ENCODE results near the gene TKFC. TPM values are rescaled to one million over a fixed set of nuclear protein-coding genes. Genes with fewer than 3 reads are reported as not detected.
"Not testable (repeated sequence)": the region's sequence is repeated elsewhere in the genome, so short reads cannot be mapped to it uniquely, and the experiment has no call there.

TKFC gene
- total RNA-seq, 1 donor from 2014 or later: 7.3 TPM

GRCh38 chr11:61380884-61381283 is 47.9 kb downstream of the TKFC start:
- Histone ChIP-seq H3K27ac (no peak overlapping the region), H3K27me3 (no peaks in the 10 kb centered on the region), H3K4me1 (peaks cover 0 to 17% of the 10 kb centered on the region in 2 donors), H3K4me3 (no peak overlapping the region), H3K36me3 (no peaks in the 10 kb centered on the region), H3K9me3 (no peaks in the 10 kb centered on the region)
- intact Hi-C loops (cut with DNase I): no loop called here
- no peak for DNase-seq (ENCODE audit: low spot score in 2 of 2)
- TF ChIP-seq, protein P1, sequence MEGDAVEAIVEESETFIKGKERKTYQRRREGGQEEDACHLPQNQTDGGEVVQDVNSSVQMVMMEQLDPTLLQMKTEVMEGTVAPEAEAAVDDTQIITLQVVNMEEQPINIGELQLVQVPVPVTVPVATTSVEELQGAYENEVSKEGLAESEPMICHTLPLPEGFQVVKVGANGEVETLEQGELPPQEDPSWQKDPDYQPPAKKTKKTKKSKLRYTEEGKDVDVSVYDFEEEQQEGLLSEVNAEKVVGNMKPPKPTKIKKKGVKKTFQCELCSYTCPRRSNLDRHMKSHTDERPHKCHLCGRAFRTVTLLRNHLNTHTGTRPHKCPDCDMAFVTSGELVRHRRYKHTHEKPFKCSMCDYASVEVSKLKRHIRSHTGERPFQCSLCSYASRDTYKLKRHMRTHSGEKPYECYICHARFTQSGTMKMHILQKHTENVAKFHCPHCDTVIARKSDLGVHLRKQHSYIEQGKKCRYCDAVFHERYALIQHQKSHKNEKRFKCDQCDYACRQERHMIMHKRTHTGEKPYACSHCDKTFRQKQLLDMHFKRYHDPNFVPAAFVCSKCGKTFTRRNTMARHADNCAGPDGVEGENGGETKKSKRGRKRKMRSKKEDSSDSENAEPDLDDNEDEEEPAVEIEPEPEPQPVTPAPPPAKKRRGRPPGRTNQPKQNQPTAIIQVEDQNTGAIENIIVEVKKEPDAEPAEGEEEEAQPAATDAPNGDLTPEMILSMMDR (IDR thresholded peaks at IDR 0.05): no peak

DNA sequence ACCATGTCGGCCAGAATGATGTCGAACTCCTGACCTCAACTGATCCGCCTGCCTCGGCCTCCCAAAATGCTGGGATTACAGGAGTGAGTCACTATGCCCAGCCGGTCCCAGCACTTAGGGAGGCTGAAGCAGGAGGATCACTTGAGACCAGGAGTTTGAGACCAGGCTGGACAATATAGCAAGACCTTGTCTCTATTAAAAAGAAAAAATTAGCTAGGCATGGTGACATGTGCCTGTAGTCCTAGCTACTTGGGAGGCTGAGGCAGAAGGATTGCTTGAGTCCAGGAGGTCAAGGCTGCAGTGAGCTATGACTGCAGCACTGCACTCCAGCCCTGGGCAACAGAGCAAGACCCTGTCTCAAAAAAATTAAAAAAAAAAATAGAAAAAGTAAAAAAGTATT is 50.8 kb downstream of the TKFC start:
- DNase-seq (ENCODE audit: low spot score in 2 of 2); H3K4me3 ChIP-seq; H3K36me3 ChIP-seq; H3K27me3 ChIP-seq; H3K9me3 ChIP-seq; H3K27ac ChIP-seq: not testable (repeated sequence)
- H3K4me1 ChIP-seq: peaks cover 0 to 12% of the 10 kb centered on the region in 2 donors
- intact Hi-C loops (cut with DNase I): loop anchor here (2.0 kb wide), 1 partner anchor 23 kb away; the partner anchor contains the start of gene CYB561A3

DNA sequence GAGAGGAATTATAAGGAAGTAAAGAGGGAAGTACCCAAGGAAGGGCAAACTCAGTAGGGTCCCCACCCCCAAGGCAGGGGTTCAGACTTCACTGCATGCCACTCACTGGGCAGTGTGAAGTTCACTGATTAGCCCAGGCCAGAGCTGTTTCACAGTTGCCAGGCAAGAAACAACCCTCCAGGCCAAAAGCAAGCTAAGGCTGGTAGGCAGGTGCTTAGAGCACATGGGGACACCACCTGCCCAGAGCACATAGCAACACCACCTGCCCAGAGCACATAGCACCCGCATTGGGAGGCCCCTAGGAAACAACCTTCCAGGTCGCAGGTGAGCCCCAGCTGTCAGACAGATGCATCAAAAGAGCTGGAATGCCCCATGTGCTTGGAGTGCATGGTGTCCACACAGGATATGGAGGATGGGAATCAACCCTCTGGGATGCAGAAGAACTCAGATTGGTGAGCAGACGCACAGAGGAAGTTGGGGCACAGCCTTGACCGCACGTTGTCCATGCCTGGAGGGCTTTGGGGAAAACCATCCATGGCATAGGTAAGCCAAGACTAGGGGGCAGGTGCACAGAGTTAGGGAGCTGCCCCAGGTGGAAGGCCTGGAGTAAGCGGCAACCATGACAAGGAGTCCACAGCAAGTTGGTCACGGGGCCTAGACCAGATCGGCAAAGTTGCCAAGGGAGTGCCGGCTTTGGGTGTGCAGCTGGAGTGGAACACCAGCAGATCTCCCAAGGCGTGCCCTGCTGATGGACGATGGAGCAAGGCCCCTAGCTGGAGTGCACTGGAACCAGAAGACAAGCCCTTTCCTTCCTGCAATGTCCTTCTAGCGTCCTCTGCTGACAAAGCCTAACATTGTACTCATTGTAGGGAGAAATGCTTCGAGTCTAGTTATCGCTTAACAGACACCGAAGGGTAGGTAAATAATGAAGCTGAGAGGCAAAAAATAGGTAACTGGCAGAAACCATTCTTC is 51.5 kb downstream of the TKFC start:
- peaks cover 0 to 5% of the 10 kb centered on the region in 2 donors for H3K4me1 ChIP-seq
- TF ChIP-seq, protein P1 (IDR thresholded peaks at IDR 0.05): no peak
- H3K27ac ChIP-seq: no peak overlapping the region
- no peaks in the 10 kb centered on the region for H3K27me3 ChIP-seq
- DNase-seq (ENCODE audit: low spot score in 2 of 2): no peak
- H3K4me3 ChIP-seq: no peak overlapping the region
- no peaks in the 10 kb centered on the region for H3K36me3 ChIP-seq
- no peaks in the 10 kb centered on the region for H3K9me3 ChIP-seq
- intact Hi-C loops (cut with DNase I): loop anchor here (1.0 to 2.0 kb wide), 2 partner anchors 24 to 48 kb away; partner anchors contain the start of gene CYB561A3

- TF ChIP-seq, protein P1 (IDR thresholded peaks at IDR 0.05): no peak
- Histone ChIP-seq H3K27ac (no peak overlapping the region), H3K27me3 (no peaks in the 10 kb centered on the region), H3K9me3 (no peaks in the 10 kb centered on the region), H3K4me3 (no peak overlapping the region), H3K36me3 (peaks cover 5% of the 10 kb centered on the region in 2 donors), H3K4me1 (peaks cover 0 to 19% of the 10 kb centered on the region in 2 donors)
- no peak for DNase-seq (ENCODE audit: low spot score in 2 of 2)
- intact Hi-C loops (cut with DNase I): no loop called here
Measured at GRCh38 chr11:61390161-61390560, 57.1 kb downstream of the TKFC start.

DNA sequence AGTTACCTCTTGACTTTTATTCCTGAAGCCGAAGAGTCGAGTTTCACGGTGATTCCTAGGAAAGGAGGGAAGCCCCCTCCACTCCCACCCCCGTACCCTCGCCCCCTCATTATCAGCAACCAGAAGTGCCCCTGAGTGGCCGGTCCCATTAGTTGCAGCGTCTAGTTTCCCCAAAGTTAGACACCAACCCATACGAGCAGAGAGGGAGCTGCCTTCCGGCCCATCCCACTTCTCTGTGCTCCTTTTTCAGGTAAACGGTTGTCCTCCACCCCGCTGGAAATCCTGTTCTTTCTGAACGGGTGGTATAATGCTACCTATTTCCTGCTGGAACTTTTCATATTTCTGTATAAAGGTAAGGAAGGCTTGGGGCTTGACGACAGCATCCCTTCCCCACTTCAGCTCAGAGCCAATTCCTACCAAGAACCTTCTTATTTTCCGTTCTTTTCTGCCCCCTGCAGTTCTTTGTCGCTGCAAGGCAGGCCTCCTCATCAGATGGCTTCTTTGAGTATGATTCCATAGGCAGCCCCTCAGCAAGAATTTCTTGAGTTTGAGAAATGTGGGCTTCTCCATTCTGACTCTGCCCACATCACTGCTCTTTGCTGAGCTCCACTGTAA is 60.1 kb downstream of the TKFC start:
- no peaks in the 10 kb centered on the region for H3K27me3 ChIP-seq
- TF ChIP-seq, protein P1 (IDR thresholded peaks at IDR 0.05): peak in 1 of 3 experiments; percentile 8
- intact Hi-C loops (cut with DNase I): no loop called here
- H3K36me3 ChIP-seq: peaks cover 11 to 18% of the 10 kb centered on the region in 2 donors
- no peaks in the 10 kb centered on the region for H3K9me3 ChIP-seq
- H3K27ac ChIP-seq: peak overlapping the region; percentile 76 to 86
- H3K4me3 ChIP-seq: peak overlapping the region; percentile 83
- DNase-seq (ENCODE audit: low spot score in 2 of 2): no peak
- H3K4me1 ChIP-seq: peaks cover 0 to 16% of the 10 kb centered on the region in 2 donors

Other genes starting within 250 kb of the TKFC start
- gene CD5, start 230.7 kb upstream of the TKFC start, total RNA-seq: 1.3 TPM
- 25.8 TPM for gene VPS37C, start 171.8 kb upstream of the TKFC start, total RNA-seq
- 26.8 TPM for gene PGA3, start 129.7 kb upstream of the TKFC start, total RNA-seq
- 75.7 TPM for gene PGA4, start 110.9 kb upstream of the TKFC start, total RNA-seq
- 2.0 TPM for gene PGA5, start 92.1 kb upstream of the TKFC start, total RNA-seq
- gene VWCE, start 37.9 kb upstream of the TKFC start, total RNA-seq: 19.2 TPM
- 130 TPM for gene DDB1, start 123 bp upstream of the TKFC start, total RNA-seq
- gene CYB561A3, start 28.7 kb downstream of the TKFC start, total RNA-seq: 215 TPM
- gene TMEM138, start 29.1 kb downstream of the TKFC start, total RNA-seq: 44.9 TPM
- 64.9 TPM for gene TMEM216, start 59.4 kb downstream of the TKFC start, total RNA-seq
- gene CPSF7, start 96.7 kb downstream of the TKFC start, total RNA-seq: 22.9 TPM
- gene SDHAF2, start 96.9 kb downstream of the TKFC start, total RNA-seq: 13.6 TPM
- 0.85 TPM for gene LRRC10B, start 175.5 kb downstream of the TKFC start, total RNA-seq
- 1.8 TPM for gene SYT7, start 247.8 kb downstream of the TKFC start, total RNA-seq